Measurements from ENCODE around the gene TUBA3D.

DNA sequence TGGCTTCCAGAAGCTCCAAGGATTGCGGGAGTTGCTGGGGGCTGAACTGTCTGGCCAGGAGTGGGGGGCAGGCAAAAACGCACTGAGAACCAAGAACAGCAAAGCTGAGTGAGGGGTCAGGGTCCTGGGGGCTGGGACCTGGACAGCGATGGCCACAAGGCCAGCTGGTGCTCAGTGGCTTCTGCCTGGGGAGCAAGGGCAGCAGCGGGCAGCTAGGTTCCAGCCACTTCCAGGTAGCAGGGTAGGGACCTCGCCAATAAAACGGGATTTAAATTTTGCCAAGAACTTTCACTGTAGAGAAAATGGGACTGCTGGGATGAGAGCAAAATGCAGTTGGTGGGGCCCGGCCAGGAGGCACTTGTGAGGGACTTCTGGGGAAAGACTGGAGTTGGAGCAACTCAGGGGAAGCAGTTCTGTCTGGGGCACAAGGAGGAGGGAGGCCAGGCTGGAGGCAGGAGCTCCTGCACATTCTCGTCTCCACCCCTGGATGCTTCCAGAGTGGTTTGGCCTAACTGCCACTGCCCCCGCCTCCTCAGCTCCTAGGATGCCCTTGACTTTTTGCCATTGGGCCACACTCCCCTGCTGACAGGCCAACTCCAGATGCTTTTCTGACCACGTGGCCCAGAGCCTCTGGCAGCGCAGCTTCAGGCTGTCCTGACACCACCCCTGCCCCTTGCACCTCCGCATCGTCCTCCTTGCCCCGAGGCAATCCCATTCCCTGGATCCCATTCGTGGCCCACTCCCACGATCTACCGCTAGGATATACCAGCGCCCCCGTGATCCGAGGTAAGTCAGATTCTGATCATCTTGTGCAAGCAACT is 46.3 kb downstream of the TUBA3D start:
- TF ChIP-seq MAX (IDR thresholded peaks at IDR 0.05; ENCODE audit: low read depth), result no peak
- TF ChIP-seq GABPA (IDR thresholded peaks at IDR 0.05; ENCODE audit: low read depth), result no peak
- TF ChIP-seq POLR2AphosphoS5 (IDR thresholded peaks at IDR 0.05; ENCODE audit: low read depth, low read length), result no peak
- TF ChIP-seq NFIC (IDR thresholded peaks at IDR 0.05; ENCODE audit: borderline replicate concordance), result no peak

Data from SK-N-SH (cell line).